GM19397 (cell line): Measurements from ENCODE around the gene ATCAY.

ENCODE experiments used
- ATAC-seq: cut with Tn5 transposase; IDR thresholded peaks from one replicate; pipeline ENCODE4 v1.9.1; 2021; ENCODE audit warnings: mild to moderate bottlenecking, moderate library complexity; ENCODE audit not compliant: unreplicated experiment

ATCAY gene

DNA sequence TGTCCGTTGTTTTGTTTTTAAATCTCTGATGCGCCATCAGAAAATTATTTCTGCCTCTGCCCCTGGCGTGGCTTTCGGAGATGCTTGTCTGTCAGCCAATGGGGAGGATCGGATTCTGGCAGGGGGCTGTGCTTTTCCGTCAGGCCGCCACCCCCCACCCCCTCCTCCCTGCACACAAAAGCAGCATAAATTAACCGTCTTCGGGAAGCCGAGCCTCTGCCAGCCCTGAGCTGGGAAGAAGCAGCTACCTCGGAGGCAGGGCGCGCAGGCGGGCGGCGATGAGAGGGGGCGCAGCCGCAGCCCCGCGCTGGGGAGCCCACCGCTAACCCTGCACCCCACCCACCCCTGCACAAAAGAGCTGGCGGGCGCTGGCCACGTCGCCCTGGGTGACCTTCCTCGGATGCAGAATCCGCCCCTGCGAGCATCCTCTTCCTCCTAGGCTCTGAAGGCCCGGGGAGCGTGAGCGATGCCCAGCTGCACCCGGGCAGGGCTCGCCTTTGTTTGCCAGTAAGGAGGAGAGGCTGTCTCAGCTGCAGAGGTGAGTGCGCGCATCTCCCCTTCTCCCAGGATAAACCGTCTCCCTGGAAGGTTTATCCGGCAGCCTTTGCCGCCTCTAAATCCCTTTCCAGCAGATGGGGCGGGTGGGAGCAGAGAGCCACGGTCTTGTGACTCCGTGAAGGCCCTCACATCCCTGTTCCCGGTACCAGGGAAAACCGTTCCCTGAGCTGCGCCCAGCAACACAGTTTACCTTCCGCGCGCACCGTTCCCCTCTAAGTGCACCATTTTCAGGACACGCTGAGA, at the start of gene ATCAY:
ATCAY (plus strand) TSS at position 215 of the 801 bp plus-strand sequence. CDS start 5,083 bp downstream, outside the sequence.
- no peak for ATAC-seq

GRCh38 chr19:3831601-3832000, 48.9 kb upstream of the ATCAY start:
- no peak for ATAC-seq

GRCh38 chr19:3832001-3832400, 48.5 kb upstream of the ATCAY start:
- no peak for ATAC-seq

- no peak for ATAC-seq
Measured at GRCh38 chr19:3833578-3834348, 46.7 kb upstream of the ATCAY start.

DNA sequence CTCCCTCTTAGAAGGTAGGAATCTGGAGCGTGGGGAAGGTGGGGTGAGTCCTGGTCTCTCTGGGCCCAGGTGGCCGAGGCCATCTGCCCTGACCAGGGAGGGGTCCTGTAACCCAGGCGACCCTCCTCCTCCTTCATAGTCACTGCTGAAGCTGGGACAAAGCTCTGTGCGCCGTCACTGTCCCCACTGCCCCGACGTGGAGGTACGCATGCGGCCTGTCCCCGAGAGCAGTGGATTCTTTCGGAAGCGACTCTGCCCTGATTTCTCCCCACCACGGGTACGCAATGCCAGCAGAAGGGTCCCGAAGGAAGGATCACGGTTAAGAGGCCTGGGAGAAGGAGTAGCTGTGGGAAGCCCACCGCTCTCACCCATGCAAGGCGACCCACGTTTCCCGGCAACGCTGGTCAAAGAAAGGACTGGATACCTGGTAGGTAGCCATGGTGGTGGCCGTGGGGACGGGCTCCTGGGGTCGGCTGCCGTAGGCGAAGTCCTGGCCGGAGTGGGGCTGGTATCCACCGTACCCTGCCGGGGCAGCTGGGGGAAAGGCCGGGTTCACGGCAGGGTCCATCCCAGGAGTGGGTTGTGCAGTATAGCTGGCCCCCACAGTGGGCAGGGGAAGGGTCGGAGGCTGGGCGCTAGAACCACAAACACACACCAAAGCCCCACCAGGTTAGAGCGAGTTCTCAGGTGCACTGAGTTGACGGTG, 46.0 kb upstream of the ATCAY start:
- ATAC-seq, result no peak

- no peak for ATAC-seq
Measured at GRCh38 chr19:3835055-3835435, 45.4 kb upstream of the ATCAY start.

DNA sequence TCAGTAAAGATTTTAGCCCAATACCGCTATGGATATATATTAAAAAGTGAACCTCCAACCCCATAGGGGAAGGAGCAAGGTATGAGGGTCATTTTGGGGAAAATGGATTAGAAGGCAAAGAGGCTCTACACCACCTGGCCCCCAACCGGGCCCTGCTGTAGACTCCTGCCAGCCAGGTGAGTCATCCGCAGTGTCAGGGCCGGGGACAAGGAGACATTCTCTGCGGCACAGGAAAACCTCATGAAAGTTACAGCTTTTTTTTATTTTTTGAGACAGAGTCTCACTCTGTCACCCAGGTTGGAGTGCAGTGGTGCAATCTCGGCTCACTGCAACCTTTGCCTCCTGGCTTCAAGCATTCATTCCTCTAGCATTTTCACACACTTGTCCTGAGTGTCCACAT, 43.6 kb upstream of the ATCAY start:
- ATAC-seq, result no peak

DNA sequence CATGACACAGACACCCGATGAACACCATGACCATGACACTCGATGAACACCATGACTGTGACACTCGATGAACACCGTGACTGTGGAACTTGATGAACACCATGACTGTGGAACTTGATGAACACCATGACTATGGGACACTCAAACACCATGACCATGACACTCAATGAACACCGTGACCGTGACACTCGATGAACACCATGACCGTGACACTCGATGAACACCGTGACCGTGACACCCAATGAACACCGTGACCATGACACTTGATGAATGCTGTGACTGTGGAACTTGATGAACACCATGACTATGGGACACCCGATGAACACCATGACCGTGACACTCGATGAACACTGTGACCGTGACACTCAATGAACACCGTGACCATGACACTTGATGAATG, 43.2 kb upstream of the ATCAY start:
- ATAC-seq, result no peak

GRCh38 chr19:3837922-3838321, 42.6 kb upstream of the ATCAY start:
- ATAC-seq, result no peak

DNA sequence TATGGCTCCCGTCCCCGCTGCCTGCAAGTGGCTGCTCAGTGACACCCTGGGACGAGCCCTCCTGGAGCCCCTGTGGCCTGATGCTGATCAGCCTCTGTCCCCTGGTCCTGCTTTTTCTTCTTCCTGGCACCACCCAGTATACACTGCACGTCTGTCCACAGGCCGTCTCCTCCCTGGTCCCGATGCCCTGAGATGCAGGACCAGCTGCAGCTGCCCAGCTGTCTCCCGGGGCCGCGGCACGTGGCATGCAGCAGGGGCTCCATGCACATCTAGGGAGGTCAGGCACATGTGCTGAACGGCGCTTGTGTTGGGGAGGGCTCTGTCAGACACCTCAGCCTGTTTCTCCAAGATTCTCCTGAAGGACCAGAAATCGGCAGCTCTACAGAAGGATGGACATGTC, 41.8 kb upstream of the ATCAY start:
- no peak for ATAC-seq

DNA sequence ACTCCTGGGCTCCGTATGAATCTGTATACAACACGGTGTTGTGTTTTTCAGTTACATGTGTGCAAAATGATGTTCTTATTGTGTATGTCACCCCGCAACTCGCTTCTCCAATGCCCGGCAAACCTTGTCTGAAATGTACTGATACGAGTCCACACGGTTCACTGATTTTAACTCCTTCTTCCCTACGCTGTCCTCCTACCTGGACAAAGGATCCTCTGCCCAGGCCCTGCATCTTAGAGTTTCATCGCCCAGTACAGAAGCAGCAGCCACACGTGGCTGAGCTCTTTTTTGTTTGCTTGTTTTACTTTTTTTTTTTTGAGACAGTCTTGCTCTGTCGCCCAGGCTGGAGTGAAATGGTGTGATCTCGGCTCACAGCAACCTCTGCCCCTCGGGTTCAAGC, 40.5 kb upstream of the ATCAY start:
- ATAC-seq, result no peak

DNA sequence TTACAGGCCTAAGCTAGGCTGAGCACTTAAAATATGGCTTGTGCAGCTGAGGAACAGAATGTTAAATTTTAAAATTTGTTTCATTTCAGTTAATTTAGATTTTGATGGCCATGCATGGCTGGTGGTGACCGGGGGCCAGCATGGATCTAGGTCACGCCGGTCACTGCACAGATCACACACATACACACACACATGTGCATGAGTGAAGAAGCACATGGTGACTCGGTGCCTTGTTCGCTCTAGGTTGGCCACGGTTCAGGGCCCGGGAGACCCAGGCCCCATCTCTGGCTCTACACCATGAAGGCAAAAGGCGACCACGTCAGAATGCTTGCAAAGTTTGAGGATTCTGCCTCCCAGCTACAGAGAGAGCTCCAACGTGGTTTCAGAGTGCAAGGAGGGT, 39.7 kb upstream of the ATCAY start:
- no peak for ATAC-seq

- no peak for ATAC-seq
Measured at GRCh38 chr19:3842948-3843347, 37.5 kb upstream of the ATCAY start.

DNA sequence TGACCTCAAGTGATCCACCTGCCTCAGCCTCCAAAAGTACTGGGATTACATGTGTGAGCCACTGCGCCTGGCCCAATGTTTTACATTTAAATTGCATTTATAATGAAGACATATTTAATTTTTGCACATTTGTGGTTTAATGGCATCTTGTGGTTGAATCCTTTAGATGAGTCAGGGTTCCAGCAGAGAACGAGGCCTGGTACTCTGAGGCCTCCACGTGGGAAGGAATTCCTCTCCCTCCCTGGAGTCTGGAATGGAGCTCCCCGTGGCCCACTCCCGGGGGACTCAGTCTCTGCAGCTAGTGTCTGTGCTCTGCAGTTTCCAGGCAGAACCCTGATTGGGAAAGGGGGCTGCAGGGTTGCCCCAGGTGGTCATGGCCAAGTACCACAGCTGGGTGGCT, 35.9 kb upstream of the ATCAY start:
- no peak for ATAC-seq

DNA sequence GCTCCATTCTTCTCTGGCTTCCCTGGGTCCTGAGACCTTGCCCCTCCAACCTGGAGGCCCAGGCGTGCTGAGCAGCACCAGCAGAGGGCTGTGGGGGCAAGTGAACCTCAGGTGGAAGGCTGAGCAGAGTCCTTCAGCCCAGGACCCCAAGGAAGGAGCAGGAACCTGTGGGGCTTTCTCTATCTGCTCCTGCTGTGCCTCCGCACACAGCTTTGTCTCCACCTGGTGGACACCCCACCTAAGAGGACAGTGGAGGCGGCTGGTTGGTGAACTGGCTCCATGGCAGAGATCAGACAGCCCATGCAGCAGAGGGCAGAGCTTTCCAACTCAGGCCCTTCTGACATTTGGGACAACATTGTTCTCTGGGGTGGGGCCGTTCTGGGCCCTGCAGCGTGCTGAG, 31.4 kb upstream of the ATCAY start:
- no peak for ATAC-seq

DNA sequence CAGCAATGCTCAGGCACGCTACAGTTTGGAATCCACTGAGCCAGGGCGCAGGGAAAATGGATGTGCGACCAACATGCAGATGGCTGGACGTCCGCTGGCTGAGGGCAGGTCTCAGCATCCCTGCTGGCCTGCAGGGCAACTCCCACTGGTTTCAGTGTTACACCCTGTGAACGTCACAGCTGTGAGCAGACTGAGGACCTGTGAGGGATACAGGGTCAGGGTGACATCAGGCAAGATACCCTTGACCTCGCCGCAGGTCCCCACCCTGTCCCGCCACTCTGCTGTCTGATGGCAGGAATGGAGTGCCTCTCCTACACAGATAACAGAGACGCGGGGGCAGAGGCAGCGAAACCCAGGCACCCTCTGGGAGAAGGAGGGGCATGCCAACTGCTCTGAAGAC, 30.7 kb upstream of the ATCAY start:
- no peak for ATAC-seq

DNA sequence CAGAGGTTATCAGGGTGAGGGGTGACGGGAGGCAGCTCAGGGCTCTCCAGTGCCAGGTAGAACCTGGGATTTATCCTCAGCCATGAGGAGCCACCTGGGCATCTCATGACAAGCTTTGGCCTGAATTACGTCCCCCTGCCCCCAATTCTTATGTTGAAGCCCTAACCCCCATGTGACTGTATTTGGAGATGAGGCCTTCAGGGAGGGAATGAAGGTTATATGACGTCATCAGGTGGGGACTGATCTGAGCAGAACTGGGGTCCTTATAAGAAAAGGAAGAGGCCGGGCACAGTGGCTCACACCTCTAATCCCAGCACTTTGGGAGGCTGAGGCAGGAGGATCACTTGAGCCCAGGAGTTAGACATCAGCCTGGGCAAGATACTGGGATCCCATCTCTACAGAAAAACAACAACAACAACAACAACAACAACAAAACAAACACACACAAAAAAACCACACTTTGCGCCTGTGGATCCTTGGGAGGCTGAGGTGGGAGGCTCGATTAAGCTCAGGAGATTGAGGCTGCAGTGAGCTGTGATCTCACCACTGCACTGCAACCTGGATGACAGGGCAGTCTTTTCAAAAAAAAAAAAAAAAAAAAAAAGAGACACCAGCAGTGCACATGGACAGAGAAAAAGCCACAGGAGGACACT, 30.0 kb upstream of the ATCAY start:
- ATAC-seq, result no peak

DNA sequence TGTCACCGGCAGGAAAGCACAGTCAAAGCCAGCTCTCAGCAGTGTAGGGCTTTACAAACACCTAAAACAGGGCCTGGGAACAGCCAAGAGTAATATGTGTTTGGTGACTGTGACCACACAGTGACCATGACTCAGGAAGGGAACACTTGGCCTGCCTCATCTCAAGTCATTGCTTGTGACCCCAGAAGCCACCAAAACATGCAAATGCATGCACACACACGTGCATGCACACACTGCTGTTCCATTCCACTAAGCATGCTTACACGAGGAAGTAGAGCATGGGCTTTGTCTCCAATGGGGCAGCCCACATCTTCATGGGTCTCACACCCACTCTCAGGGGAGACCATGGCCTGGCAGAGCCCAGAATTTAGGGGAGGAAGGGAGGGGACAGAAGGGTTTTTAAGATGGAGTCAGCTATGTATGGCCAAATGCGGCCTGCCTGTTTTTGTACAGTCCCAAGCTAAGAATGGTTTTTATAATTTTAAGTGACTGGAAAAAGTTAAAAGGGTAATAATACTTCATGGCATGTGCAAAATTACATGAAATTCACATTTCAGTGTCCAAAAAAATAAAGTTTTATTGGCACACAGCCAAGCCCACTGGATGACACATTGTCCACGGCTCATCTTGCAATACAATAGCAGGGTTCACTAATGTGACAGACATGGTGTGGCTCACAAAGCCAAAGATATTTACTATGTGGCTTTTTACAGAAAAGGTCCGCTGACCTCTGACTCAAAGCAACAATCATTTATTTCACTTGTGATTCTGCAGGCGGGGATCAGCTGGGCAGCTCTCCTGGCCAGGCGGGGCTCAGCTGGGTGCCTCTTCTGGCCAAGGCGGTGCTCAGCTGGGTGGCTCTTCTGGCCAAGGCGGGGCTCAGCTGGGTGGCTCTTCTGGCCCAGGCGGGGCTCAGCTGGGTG, 29.0 kb upstream of the ATCAY start:
- no peak for ATAC-seq

DNA sequence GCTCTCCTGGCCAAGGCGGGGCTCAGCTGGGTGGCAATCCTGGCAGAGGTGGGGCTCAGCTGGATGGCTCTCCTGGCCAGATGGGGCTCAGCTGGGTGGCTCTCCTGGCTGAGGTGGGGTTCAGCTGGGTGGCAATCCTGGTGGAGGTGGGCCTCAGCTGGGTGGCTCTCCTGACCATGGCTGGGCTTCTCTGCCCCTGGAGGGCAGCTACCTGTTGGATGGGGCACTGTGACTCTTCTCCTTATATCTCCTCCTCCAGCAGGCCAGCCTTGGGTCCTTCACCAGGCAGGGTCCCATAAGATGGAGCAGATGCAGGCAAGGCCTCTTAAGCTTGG, 28.3 kb upstream of the ATCAY start:
- ATAC-seq, result no peak

GRCh38 chr19:3852614-3853254, 27.8 kb upstream of the ATCAY start:
- ATAC-seq, result no peak
